HG02840 (cell line): Measurements from ENCODE around the gene SMYD4.

Experiments
- ATAC-seq: cut with Tn5 transposase; IDR thresholded peaks from one replicate; pipeline ENCODE4 v1.9.1; 2021; ENCODE audit warnings: mild to moderate bottlenecking, moderate library complexity, moderate number of reproducible peaks; ENCODE audit not compliant: unreplicated experiment, low FRiP score

The SMYD4 gene

DNA sequence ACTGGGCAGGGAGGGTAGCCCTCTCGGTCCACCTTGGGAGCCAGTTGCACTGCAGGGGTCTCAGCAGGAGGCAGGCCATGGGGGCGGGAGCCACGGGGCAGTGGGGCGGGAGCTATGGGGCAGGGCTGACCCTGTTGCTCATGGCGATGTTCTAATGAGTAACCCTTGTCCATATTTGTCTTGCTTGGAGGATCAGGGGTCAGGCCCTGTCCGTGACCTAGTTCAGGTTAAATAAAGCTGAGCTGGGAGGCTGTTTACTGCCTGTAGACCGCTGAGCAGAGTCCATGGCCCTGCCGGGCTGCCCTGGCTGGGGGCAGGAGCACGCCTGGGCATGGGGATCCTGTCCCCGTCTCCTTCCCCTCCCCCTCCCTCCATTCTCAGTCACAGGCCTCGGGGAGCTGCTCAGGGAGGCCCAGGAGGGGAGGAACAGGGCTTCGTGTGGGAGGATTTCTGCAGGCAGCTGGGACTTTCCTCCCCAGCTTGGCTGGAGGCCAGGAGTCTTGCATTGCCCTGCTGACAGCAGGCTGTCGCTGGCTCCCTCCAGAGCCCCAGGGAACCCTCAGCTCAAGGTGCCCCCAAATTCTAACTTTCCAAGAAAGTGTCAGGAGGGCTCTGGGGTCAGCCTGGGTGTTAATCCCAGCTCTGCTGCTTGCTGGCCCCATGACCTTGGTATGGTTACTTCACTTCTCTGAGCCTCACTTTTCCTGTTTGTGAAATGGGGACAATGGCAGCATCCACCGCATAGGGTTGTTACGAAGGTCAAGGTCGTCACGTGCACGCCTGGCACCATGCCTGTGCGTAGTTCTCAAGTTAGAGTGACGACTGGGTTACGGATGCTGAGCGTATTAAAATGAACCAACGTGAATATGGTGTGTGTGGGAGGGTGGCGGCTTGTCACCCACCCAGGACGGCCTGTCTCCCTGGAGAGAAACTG is 93.1 kb downstream of the SMYD4 start:
- ATAC-seq: no peak

- ATAC-seq: no peak
Measured at GRCh38 chr17:1735834-1736347, 93.8 kb downstream of the SMYD4 start.

GRCh38 chr17:1735418-1735817 is 94.3 kb downstream of the SMYD4 start:
- no peak for ATAC-seq

- ATAC-seq: no peak
Measured at GRCh38 chr17:1733759-1734158, 95.9 kb downstream of the SMYD4 start.

DNA sequence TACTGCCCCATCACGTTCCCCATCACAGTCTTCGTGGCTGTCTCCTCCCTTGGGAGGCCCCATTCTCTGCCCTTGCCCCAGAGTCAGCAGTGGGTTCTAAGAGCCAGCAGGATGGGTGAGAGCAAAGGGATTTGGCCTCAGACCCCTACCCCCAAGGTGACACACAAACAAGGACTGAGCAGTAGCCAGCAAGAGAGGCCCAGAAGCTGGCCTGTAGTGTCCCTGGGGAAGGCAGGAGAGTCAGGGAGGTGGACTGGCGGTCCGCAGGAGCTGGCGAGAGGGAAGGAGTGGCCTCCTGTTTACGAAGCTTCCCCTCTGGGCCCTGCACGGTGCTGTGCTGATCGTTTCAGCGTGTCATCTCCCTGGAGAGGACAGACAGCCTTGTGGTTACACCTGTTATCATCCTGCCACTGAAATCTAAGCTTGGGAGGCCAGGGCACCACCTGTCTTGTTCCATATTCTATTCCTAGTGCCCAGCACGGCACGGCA is 96.8 kb downstream of the SMYD4 start:
- ATAC-seq: no peak

DNA sequence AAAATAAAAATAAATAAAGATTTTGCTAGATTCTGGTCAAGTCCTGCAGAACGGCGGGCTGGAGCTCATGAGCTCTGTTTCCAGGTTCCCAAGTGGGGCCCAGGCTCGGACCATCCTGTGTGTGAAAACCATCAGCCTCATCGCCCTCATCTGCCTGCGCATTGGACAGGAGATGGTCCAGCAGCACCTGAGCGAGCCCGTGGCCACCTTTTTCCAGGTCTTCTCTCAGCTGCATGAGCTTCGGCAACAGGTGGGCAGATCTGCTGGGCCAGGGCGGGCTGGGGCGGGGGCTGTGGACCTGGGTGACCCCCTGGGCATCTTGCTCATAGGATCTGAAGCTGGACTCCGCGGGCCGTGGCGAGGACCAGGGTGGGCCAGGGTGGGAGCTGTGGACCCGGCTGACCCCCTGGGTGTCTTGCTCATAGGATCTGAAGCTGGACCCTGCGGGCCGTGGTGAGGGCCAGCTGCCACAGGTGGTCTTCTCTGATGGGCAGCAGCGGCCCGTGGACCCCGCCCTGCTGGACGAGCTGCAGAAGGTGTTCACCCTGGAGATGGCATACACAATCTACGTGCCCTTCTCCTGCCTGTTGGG is 97.4 kb downstream of the SMYD4 start:
- no peak for ATAC-seq

DNA sequence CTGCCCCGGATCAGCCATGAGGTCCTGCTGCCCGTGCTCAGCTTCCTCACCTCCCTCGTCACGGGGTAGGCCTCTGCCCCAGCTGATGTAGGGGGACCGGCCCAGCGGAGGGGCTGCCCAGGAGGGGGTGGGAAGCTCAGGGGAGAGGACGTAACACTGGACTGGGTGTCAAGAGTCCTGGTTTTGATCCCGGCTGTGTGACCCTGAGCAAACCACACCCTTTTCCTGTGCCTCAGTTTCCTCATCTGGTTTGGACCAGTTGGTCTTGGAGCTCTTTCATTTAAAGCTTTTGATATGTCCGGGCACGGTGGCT is 98.6 kb downstream of the SMYD4 start:
- ATAC-seq: no peak

GRCh38 chr17:1730326-1731193 is 99.1 kb downstream of the SMYD4 start:
- ATAC-seq: no peak

DNA sequence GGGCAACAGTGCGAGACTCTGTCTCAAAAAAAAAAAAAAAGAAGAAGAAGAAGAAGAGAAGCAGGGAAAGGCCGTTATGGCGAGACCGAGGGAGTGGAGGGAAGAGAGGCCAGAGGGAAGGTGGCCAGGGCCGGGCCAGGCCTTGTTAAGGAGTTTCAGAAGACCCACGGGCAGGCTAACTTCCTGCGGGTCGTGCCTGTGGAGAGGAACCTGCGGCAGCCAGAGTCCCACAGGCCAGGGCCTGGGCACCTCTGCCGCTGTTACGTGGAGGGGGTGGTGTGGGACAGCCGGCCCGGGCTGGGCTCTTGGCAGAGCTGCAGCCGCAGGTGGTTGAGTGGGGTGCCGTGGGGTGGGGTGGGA is 99.8 kb downstream of the SMYD4 start:
- no peak for ATAC-seq
